NCI-H82 treated with DMSO at 0.1 percent for 48 hours (cell line): Measurements from ENCODE around the gene STMN1.

ENCODE experiments used
- DNase-seq: peaks from one replicate; lab custom pipeline; 2025; ENCODE audit not compliant: unreplicated experiment; lab: John Stamatoyannopoulos, UW

Gene STMN1

GRCh38 chr1:25871704-25872494 lies 34.3 kb downstream of the STMN1 start:
- no peak for DNase-seq

GRCh38 chr1:25871086-25871703 lies 35.0 kb downstream of the STMN1 start:
- DNase-seq: no peak

DNA sequence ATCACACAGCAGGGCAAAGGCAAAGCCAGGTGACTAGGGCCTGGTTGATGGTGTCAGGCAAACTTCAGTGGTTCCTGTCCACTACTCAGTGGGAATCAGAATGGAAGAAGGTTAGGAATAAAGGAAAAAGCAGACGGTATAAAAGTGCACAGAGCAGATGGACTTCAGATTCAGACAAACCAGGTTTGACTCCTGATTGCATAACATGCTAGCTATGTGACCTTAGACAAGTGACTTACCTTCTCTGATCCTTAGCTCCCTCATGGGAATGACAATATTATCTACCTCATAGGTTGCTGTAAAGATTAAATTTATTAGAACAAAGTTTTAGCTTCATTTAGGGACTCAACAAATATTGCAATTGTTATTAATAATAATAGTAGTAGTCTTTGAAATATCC lies 35.6 kb downstream of the STMN1 start:
- no peak for DNase-seq

DNA sequence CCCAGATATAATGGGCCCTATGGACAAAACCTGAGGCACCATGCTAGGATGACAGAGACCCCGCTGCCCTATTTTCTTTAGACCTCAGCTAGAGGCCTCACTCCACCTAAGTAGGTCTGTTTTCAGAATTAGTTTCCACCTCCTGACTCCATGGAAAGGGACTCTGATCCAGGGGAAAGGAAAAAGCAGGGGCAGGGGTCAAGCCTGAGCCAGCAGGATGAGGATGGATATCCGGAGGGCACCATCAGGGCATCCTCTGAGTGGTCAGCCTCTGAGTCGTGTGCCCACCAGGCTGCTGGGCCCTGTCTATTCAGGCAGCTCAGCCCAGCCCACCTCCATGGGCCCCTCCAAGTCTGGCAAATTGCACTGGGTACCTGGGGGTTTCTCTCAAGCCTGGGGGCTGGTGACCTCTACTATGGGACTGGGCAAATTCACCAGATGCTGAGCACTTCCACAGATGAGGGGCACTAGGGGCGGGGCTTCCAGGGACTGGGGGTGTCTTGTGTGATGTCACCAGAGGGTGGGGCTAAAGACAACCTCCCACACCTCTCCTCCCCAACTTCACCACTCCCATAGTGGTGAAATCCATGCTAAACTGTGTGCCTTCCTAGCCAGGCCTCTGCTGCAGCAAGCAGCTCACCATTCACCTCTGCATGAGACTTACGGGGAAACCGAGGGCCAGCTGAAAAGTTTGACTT lies 36.2 kb downstream of the STMN1 start:
- no peak for DNase-seq

DNA sequence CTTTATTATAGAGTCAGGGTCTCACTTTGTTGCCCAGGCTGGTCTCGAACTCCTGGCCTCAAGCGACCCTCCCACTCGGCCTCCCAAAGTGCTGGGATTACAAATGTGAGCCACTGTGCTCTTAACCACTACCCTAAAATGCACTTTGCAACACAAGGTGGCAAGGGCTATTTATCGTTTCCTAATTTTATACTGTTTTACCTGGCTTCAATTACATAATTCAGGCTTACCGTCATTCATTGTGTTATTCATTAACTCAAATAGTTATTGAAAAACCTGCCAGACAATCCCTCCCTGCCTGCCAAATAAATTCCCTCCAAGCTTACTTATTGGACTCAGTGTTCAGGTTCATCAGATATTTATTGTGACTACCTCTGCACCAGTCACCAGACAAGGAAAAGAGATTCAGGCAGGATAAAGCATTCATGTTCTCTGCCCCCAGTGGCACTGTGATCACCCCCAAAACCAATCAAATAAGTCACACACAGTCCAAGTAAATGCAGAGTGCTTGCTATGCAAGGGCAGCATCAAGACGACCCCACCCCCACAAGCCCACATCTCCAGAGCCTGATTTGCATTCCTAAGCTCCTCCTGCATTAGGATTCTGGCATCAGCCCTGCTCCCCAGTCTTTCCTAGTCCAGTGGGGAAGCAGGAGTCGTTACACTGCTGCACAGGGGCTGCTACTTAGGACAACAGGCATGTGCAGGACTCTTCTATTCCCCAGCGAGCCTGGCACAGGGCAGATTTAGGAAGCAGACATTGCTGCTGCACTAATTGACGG lies 38.8 kb downstream of the STMN1 start:
- no peak for DNase-seq

DNA sequence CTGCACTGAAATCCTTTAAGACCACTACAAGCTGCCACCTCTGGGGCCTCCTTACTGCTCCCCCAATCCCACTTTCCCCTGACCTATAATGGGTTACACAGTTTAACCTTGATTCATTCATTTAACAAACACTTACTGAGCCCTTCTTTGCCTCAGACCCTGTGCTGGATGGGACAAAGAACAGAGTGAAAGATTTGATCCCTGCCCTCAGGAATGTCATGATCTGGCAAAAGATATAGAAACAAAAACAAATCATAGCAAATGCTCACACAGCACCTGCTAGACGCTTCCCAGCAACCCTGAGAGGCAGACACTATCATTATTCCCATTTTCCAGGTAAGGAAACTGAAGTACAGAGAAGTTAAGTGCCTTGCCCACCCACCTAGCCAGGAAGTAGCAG lies 39.9 kb downstream of the STMN1 start:
- DNase-seq: no peak

- no peak for DNase-seq
Observed at GRCh38 chr1:25864434-25864833, 41.8 kb downstream of the STMN1 start.

DNA sequence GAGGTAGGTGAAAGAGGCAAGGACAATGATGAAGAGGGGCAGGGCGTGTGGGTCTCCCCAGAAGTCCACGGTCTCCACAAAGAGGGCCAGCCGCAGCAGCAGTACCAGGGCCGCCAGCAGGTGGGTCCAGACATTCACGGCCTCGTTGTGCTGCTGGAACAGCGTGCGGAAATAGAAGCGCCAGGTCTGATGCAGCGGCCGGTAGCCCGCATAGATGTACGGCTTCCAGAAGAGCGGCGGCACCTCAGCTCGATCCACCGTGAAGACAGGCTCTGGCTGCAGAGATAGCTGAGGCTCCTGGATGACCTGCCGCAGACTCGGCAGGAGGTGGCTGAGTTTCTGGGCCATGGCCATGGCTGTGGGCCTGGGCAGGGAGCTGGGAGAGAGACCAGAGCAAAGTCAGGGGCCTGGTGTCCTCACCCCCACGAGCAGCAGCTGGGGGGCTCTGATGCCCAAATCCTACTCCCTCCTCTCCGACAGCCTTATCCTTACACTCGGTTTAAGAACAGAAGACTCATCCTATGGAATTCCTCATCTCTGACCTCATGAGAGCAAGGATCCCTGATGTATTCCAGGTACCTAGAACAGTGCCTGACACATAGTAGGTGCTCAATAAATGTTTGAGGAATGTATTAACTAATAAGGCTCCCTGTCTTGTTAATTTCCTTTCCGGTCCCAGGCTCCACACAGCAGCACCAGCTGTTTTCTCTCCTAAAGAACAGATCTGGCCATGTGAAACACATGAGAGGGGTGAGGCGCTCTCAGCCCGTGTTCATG lies 42.5 kb downstream of the STMN1 start:
- no peak for DNase-seq

DNA sequence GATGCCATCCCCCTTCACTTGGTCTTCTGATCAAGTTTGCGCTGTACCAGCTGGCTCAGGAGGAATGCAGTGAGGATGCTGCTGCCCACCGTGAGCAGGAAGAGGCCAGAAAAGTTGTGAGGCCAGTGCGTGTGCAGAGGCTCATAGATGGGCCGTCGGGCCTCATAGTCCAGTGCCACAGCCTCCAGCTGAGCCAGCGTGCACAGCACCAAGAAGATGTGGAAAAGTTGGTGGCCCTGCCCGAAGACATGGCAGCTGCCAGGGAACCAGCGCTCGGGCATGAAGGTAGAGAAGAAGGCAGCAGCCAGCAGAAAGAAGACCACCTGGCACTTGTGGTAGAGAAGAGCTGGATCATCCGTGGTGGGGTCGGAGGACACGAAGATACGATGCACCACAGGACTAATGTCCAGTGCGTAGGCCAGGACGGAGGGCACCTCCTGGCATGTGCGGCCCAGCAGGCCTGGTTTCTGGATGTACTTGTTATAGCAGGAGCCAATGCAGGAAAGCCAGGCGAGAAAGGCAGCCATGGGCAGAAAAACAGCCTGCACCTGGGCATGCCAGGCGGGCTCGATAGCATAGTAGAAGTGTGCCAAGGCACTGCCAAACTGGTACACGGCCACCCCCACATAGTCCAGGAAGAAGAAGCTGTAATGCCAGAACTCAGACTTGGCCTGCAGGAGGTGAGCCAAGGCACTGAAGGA lies 43.3 kb downstream of the STMN1 start:
- no peak for DNase-seq

GRCh38 chr1:25861316-25862286 lies 44.6 kb downstream of the STMN1 start:
- no peak for DNase-seq

GRCh38 chr1:25858906-25859789 lies 47.1 kb downstream of the STMN1 start, which contains the start of gene AUNIP:
AUNIP (minus strand) TSS chr1:25859457; CDS start chr1:25859357, 100 bp downstream.
- DNase-seq: peak; percentile 62

DNA sequence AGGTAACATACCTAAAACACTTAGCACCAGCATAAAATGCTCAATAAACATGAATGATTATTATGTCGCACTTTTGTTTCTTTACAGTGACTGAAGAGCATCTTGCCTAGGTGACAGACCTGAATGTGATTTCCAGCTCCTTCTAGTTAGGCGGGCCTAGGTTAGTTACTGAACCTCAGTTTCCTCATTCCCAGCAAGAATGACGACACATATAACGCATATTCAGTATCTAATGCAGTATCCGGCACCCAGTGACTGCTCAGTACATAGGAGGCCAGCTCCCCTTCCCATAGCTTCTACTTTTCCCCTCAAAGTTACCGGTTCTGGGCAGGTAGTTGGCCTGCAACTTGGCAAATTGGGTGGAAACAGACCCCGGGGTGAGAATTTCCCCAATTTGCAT lies 47.7 kb downstream of the STMN1 start:
- no peak for DNase-seq

DNA sequence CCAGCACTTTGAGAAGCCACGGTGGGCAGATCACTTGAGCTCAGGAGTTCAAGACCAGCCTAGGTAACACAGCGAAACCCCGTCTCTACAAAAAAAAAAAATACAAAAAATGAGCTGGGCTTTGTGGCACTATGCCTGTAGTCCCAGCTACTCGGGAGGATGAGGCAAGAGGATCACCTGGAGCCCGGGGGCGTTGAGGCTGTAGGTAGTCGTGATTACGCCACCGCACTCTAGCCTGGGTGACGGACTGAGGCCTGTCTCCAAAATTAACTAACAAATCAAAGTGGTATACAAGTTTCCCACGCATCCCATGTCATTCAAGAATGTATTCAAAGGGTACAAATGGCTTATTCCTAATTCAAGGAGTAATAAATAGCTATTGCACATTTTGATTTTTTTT lies 49.4 kb downstream of the STMN1 start:
- no peak for DNase-seq

DNA sequence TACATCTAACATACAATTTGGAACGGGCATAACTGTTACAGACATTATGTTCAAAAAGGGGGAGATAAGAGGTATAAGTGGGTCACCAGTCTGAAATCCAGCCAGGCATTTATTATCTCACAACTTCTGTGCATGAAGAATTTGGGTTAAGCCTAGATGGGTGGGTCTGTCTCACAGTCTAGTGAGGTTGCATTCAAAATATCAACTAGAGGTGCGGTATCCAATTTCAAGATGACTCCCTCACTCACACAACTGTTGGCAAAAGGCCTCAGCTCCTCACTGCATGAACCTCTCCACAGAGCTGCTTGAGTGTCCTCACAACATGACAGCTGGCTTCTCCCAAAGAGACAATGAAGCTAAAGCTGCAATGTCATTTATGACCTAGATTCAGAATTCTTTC lies 51.7 kb downstream of the STMN1 start:
- DNase-seq: no peak
